Liver (tissue), 9 donors: ENCODE measurements around the gene LEF1. TPM values are rescaled to one million over a fixed set of nuclear protein-coding genes. Genes with fewer than 3 reads are reported as not detected.

Experiments
- DNase-seq: peaks from one replicate; pipeline ENCODE4 v3.0.0-alpha.2; 2017; ENCODE audit warnings: low spot score
- H3K27ac ChIP-seq, 2 donors: one replicate each; pipeline ENCODE4 v1.7.0; 2013; ENCODE audit warnings: inconsistent platforms in 2 of 2, low read length in 2 of 2, control low read depth in 1 of 2, low read depth in 1 of 2, mild to moderate bottlenecking in 1 of 2
- H3K27me3 ChIP-seq, 4 donors: one replicate each; pipeline versions ENCODE4 v1.6.1 to v1.7.0; 2013; ENCODE audit warnings: low read length in 3 of 4, inconsistent platforms in 1 of 4, mild to moderate bottlenecking in 1 of 4, moderate library complexity in 1 of 4; ENCODE audit not compliant: control insufficient read depth in 4 of 4, insufficient read depth in 4 of 4
- H3K36me3 ChIP-seq, 4 donors: one replicate each; pipeline versions ENCODE4 v1.6.1 to v1.7.0; 2013; ENCODE audit warnings: low read length in 3 of 4, mild to moderate bottlenecking in 3 of 4, low read depth in 1 of 4, moderate library complexity in 1 of 4; ENCODE audit not compliant: control insufficient read depth in 4 of 4, insufficient read depth in 3 of 4
- H3K4me1 ChIP-seq, 4 donors: one replicate each; pipeline versions ENCODE4 v1.6.1 to v1.7.0; 2013; ENCODE audit warnings: low read length in 3 of 4, mild to moderate bottlenecking in 3 of 4, moderate library complexity in 1 of 4; ENCODE audit not compliant: control insufficient read depth in 4 of 4, insufficient read depth in 4 of 4
- H3K4me3 ChIP-seq, 3 donors: one replicate each; pipeline versions ENCODE4 v1.6.1 to v1.7.0; 2013; ENCODE audit warnings: low read length in 3 of 3, control low read depth in 1 of 3, low read depth in 1 of 3, mild to moderate bottlenecking in 1 of 3
- H3K9ac ChIP-seq, 2 donors: one replicate each; pipeline ENCODE4 v1.7.0; 2013; ENCODE audit warnings: low read length in 2 of 2, mild to moderate bottlenecking in 2 of 2, moderate library complexity in 2 of 2, control low read depth in 1 of 2, low read depth in 1 of 2
- H3K9me3 ChIP-seq, 4 donors: one replicate each; pipeline versions ENCODE4 v1.6.1 to v1.7.0; 2013; ENCODE audit warnings: low read length in 3 of 4; ENCODE audit not compliant: control insufficient read depth in 4 of 4
- FOXA1 ChIP-seq: IDR thresholded peaks from 2 replicates; pipeline ENCODE4 v1.6.1; 2016; ENCODE audit warnings: antibody characterized with exemption
- FOXA2 ChIP-seq: IDR thresholded peaks from 2 replicates; pipeline ENCODE4 v1.6.1; 2016; ENCODE audit warnings: antibody characterized with exemption
- GABPA ChIP-seq, 2 donors: IDR thresholded peaks in 1 of 2; conservative IDR thresholded peaks in 1 of 2; 2 replicates each; pipeline ENCODE4 v1.6.1; 2016; ENCODE audit warnings: antibody characterized with exemption in 2 of 2, mild to moderate bottlenecking in 1 of 2, moderate library complexity in 1 of 2
- HNF4A ChIP-seq, 2 donors: conservative IDR thresholded peaks; 2 replicates each; pipeline ENCODE4 v1.6.1; 2016; ENCODE audit warnings: antibody characterized with exemption in 2 of 2, mild to moderate bottlenecking in 2 of 2
- HNF4G ChIP-seq: IDR thresholded peaks from 2 replicates; pipeline ENCODE4 v1.6.1; 2016; ENCODE audit warnings: antibody characterized with exemption
- JUND ChIP-seq, 2 donors: IDR thresholded peaks; 2 replicates each; pipeline ENCODE4 v1.6.1; 2016; ENCODE audit warnings: antibody characterized with exemption in 2 of 2
- TAF1 ChIP-seq: conservative IDR thresholded peaks from 2 replicates; pipeline ENCODE4 v1.6.1; 2016; ENCODE audit warnings: antibody characterized with exemption, mild to moderate bottlenecking
- ZBTB33 ChIP-seq: IDR thresholded peaks from 2 replicates; pipeline ENCODE4 v1.6.1; 2016; ENCODE audit warnings: antibody characterized with exemption
- WGBS: extraction: QIAGEN DNeasy Blood & Tissue Kit; methylation state at CpG from one replicate; pipeline ENCODE4 v1.1.7; 2013; 5-methylcytosine and 5-hydroxymethylcytosine counted together
- polyA plus RNA-seq, 2 donors: library from polyadenylated mRNA; stranded (reverse) in 1 of 2; unstranded in 1 of 2; fragments of 200-250 nt in 1 of 2; fragments of >200 nt in 1 of 2; fragmentation: Nextera tagmentation in 1 of 2; extraction: Ambion mirVana in 1 of 2; gene quantifications; one replicate each; pipeline versions ENCODE4 v1.2.1 to v1.2.3, GENCODE V29; 2013 to 2015
- total RNA-seq, 2 donors: library from RNA; depleted of rRNA; stranded (reverse); fragments of >200 nt; gene quantifications; one replicate each; pipeline ENCODE4 v1.2.3, GENCODE V29; 2014
- TF ChIP-seq, protein P1 (sequence below): IDR thresholded peaks from 2 replicates; pipeline ENCODE4 v1.6.1; 2016; ENCODE audit warnings: antibody characterized with exemption, mild to moderate bottlenecking
- donor health status: healthy.
- donor health status: healthy.
- donor health status: healthy.
- donor health status: healthy.
- donor health status: healthy.

The LEF1 gene
- total and polyA plus RNA-seq, 4 donors = 0.22 to 6.4 (median 0.46) TPM

GRCh38 chr4:108008721-108009120 lies 160.0 kb downstream of the LEF1 start (continued):
- TF ChIP-seq FOXA1 = peak; percentile 14
- peak; percentile 32 to 82 for TF ChIP-seq HNF4A (conservative IDR thresholded peaks at IDR 0.05)
- TF ChIP-seq, protein P1, sequence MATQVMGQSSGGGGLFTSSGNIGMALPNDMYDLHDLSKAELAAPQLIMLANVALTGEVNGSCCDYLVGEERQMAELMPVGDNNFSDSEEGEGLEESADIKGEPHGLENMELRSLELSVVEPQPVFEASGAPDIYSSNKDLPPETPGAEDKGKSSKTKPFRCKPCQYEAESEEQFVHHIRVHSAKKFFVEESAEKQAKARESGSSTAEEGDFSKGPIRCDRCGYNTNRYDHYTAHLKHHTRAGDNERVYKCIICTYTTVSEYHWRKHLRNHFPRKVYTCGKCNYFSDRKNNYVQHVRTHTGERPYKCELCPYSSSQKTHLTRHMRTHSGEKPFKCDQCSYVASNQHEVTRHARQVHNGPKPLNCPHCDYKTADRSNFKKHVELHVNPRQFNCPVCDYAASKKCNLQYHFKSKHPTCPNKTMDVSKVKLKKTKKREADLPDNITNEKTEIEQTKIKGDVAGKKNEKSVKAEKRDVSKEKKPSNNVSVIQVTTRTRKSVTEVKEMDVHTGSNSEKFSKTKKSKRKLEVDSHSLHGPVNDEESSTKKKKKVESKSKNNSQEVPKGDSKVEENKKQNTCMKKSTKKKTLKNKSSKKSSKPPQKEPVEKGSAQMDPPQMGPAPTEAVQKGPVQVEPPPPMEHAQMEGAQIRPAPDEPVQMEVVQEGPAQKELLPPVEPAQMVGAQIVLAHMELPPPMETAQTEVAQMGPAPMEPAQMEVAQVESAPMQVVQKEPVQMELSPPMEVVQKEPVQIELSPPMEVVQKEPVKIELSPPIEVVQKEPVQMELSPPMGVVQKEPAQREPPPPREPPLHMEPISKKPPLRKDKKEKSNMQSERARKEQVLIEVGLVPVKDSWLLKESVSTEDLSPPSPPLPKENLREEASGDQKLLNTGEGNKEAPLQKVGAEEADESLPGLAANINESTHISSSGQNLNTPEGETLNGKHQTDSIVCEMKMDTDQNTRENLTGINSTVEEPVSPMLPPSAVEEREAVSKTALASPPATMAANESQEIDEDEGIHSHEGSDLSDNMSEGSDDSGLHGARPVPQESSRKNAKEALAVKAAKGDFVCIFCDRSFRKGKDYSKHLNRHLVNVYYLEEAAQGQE = peak; percentile 42

DNA sequence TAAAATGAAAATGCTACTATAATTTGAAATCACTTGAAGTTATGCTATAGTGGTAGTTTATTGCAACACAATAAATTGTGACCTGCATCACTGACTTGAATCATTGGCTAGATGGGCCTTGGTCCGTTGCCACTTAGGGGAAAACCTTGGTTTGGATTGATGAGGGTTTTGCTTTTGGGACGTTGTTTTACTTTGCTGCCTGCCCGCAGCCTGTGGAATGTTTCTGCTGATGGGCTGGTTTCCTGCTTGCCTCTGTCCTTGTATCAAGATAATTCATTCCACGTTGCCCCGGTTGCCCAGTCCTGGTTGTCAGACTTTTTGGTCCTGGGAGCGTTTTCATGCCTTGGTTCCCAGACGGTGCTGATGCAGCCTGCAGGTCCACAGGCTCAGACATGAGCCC lies 160.7 kb downstream of the LEF1 start:
- Histone ChIP-seq H3K9me3 (no peaks in the 10 kb centered on the region), H3K27ac (peak overlapping the region; percentile 84 to 96), H3K4me3 (no peak overlapping the region), H3K9ac (peak overlapping the region in 1 of 2 donors; percentile 19), H3K4me1 (peaks cover 0 to 12% (median 2%) of the 10 kb centered on the region in 4 donors), H3K36me3 (peaks cover 0 to 9% (median 1%) of the 10 kb centered on the region in 4 donors), H3K27me3 (no peaks in the 10 kb centered on the region)
- DNase-seq = no peak
- TF ChIP-seq, protein P1 = no peak
- TF ChIP-seq ZBTB33 = no peak
- TF ChIP-seq TAF1 = no peak
- no peak for TF ChIP-seq FOXA2
- TF ChIP-seq JUND (IDR thresholded peaks at IDR 0.05) = no peak
- TF ChIP-seq HNF4G = no peak
- no peak for TF ChIP-seq HNF4A (conservative IDR thresholded peaks at IDR 0.05)
- 94% methylated on average over 7 of the region's 7 CpGs for WGBS

DNA sequence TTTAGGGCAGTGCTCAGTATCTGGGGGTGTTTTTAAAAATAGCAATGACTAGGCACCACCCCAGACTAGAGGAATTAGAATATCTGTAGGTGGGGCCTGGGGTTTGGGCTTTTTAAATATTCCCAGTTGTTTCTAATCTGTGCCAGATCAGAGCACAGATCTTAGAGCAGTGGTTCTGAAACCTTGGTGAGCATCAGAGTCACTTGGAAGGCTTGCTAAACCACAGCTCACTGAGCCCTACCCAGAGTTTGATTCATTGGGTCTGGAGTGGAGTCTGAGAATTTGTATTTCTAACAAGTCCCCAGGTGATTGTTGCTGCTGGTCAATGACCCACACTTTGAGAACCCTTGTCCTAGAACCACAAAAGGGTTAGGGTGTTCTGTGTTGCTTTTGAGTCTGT lies 162.4 kb downstream of the LEF1 start:
- H3K36me3 ChIP-seq = peaks cover 0 to 4% (median under 1%) of the 10 kb centered on the region in 4 donors
- H3K4me3 ChIP-seq = no peak overlapping the region
- no peak for TF ChIP-seq HNF4G
- TF ChIP-seq, protein P1 = no peak
- TF ChIP-seq GABPA (IDR thresholded peaks at IDR 0.05 in 1 of 2, conservative IDR thresholded peaks at IDR 0.05 in 1 of 2) = no peak
- no peaks in the 10 kb centered on the region for H3K27me3 ChIP-seq
- no peak for DNase-seq
- H3K4me1 ChIP-seq = peaks cover 0 to 12% (median 2%) of the 10 kb centered on the region in 4 donors
- H3K27ac ChIP-seq = peak overlapping the region in 1 of 2 donors; percentile 37
- no peaks in the 10 kb centered on the region for H3K9me3 ChIP-seq
- no peak overlapping the region for H3K9ac ChIP-seq
